Right lobe of liver (tissue), 6 donors: Measurements from ENCODE around the gene ADD2. TPM values are rescaled to one million over a fixed set of nuclear protein-coding genes. Genes with fewer than 3 reads are reported as not detected.

Experiments
- ATAC-seq, 4 donors: fragments of 200-7000 bp; cut with Tn5 transposase; one replicate each; pipeline ENCODE4 v1.9.1; 2020; ENCODE audit warnings: mild to moderate bottlenecking in 4 of 4, moderate library complexity in 4 of 4
- DNase-seq, 3 donors: peaks; one replicate each; pipeline ENCODE4 v3.0.0-alpha.2; 2020
- H3K27ac ChIP-seq, 3 donors: fragments of 200-600 bp; one replicate each; pipeline ENCODE4 v1.8.0; 2022
- H3K27me3 ChIP-seq, 2 donors: fragments of 200-600 bp; one replicate each; pipeline ENCODE4 v1.8.0; 2022
- H3K36me3 ChIP-seq, 4 donors: fragments of 200-600 bp; sonication (generic) in 1 of 4; one replicate each; pipeline versions ENCODE4 v1.5.1 to v1.8.0; 2017 to 2022; ENCODE audit warnings: control low read depth in 1 of 4
- H3K4me1 ChIP-seq, 4 donors: fragments of 200-600 bp; sonication (generic) in 1 of 4; one replicate each; pipeline versions ENCODE4 v1.5.1 to v1.8.0; 2017 to 2022; ENCODE audit warnings: control low read depth in 1 of 4
- H3K4me3 ChIP-seq, 3 donors: fragments of 200-600 bp; one replicate each; pipeline ENCODE4 v1.8.0; 2022
- H3K9me3 ChIP-seq, 4 donors: fragments of 200-600 bp; sonication (generic) in 1 of 4; one replicate each; pipeline versions ENCODE4 v1.5.1 to v1.8.0; 2017 to 2022; ENCODE audit warnings: control low read depth in 1 of 4
- CTCF ChIP-seq, 4 donors: fragments of 200-600 bp in 3 of 4; fragments of 450-650 bp in 1 of 4; IDR thresholded peaks; one replicate each; pipeline versions ENCODE4 v1.5.1 to v1.8.0; 2016 to 2022; ENCODE audit warnings: antibody characterized with exemption in 4 of 4, mild to moderate bottlenecking in 2 of 4
- POLR2A ChIP-seq: fragments of 450-650 bp; IDR thresholded peaks from one replicate; pipeline ENCODE4 v1.6.1; 2017; ENCODE audit warnings: antibody characterized with exemption, mild to moderate bottlenecking
- WGBS: methylation state at CpG from one replicate; pipeline ENCODE4 v1.1.6; 2018; ENCODE audit warnings: low coverage, low lambda C conversion rate; ENCODE audit not compliant: insufficient coverage; ENCODE audit errors: missing lambda C conversion rate; 5-methylcytosine and 5-hydroxymethylcytosine counted together
- intact Hi-C, 2 donors: fragments of 100-400 bp; cut with DNase I; formaldehyde crosslinking; loops; one replicate each; pipeline versions ENCODE4 v1.11.2 to v1.14.1; 2022
- total RNA-seq, 6 experiments: library from RNA; depleted of rRNA in 2 of 6; stranded (reverse); fragments of >200 nt in 2 of 6; fragmentation: NEBNext Ultra II Directional in 3 of 6; extraction: Animal tissue kit (Norgen Biotek cat#: 25700) in 3 of 6; gene quantifications; one replicate each; pipeline versions ENCODE4 v1.1.0 to v1.2.4, GENCODE V29; 2016 to 2023
- donor health status: DM: no; HTN: yes; CAD: no.
- donor health status: DM: no; HTN: no; CAD: no.
- donor health status: DM: no; HTN: no; CAD: no.
- donor health status: DM: no; HTN: yes; CAD: no.
- donor health status: DM: no; HTN: yes; CAD: no.

Gene ADD2
- total RNA-seq, 6 experiments from 2014 or later = under 0.01 to 1.00 (median 0.14) TPM; not detected in 1

GRCh38 chr2:70686577-70687460, 81.2 kb downstream of the ADD2 start:
- no peak overlapping the region for H3K27ac ChIP-seq
- DNase-seq (peak in 1 of 3 donors; percentile 37), ATAC-seq (peak in 3 of 4 donors; percentile 15 to 36 (median 31))
- 61% methylated on average over 8 of the region's 11 CpGs for WGBS
- no peaks in the 10 kb centered on the region for H3K9me3 ChIP-seq
- peak in 1 of 4 donors; percentile 11 for TF ChIP-seq CTCF (IDR thresholded peaks at IDR 0.05)
- no peak for TF ChIP-seq POLR2A
- intact Hi-C loops = no loop called here
- no peak overlapping the region for H3K4me3 ChIP-seq
- H3K36me3 ChIP-seq = no peaks in the 10 kb centered on the region
- H3K4me1 ChIP-seq = no peaks in the 10 kb centered on the region
- no peaks in the 10 kb centered on the region for H3K27me3 ChIP-seq

- intact Hi-C loops = no loop called here
- H3K36me3 ChIP-seq = no peaks in the 10 kb centered on the region
- H3K9me3 ChIP-seq = no peaks in the 10 kb centered on the region
- TF ChIP-seq POLR2A (no peak), CTCF (IDR thresholded peaks at IDR 0.05) (no peak)
- no peaks in the 10 kb centered on the region for H3K4me1 ChIP-seq
- no peak overlapping the region for H3K4me3 ChIP-seq
- 74% methylated on average over 3 of the region's 6 CpGs for WGBS
- no peaks in the 10 kb centered on the region for H3K27me3 ChIP-seq
- H3K27ac ChIP-seq = no peak overlapping the region
- peak in 1 of 3 donors; percentile 12 for DNase-seq
- ATAC-seq = no peak
These were observed 82.2 kb downstream of the ADD2 start for GRCh38 chr2:70685771-70686171.

GRCh38 chr2:70684846-70685622, 83.0 kb downstream of the ADD2 start:
- no peak for DNase-seq
- WGBS = 73% methylated on average over 4 of the region's 4 CpGs

GRCh38 chr2:70683455-70683854, 84.5 kb downstream of the ADD2 start:
- intact Hi-C loops = no loop called here
- 83% methylated on average over 3 of the region's 6 CpGs for WGBS
- Histone ChIP-seq H3K27ac (no peak overlapping the region), H3K4me3 (no peak overlapping the region), H3K4me1 (no peaks in the 10 kb centered on the region), H3K36me3 (no peaks in the 10 kb centered on the region), H3K9me3 (no peaks in the 10 kb centered on the region), H3K27me3 (no peaks in the 10 kb centered on the region)
- DNase-seq (peak in 1 of 3 donors; percentile 15), ATAC-seq (no peak)
- TF ChIP-seq POLR2A (no peak), CTCF (IDR thresholded peaks at IDR 0.05) (no peak)

More at GRCh38 chr2:70684846-70685622, 83.0 kb downstream of the ADD2 start:
- no peaks in the 10 kb centered on the region for H3K27me3 ChIP-seq
- no peak overlapping the region for H3K27ac ChIP-seq
- no peaks in the 10 kb centered on the region for H3K36me3 ChIP-seq
- no peak for ATAC-seq
- H3K4me3 ChIP-seq = no peak overlapping the region
- H3K9me3 ChIP-seq = no peaks in the 10 kb centered on the region
- H3K4me1 ChIP-seq = no peaks in the 10 kb centered on the region
- TF ChIP-seq POLR2A (no peak), CTCF (IDR thresholded peaks at IDR 0.05) (no peak)
- intact Hi-C loops = no loop called here
